Astrocyte (in vitro differentiated cells and primary cell): ENCODE measurements around the gene SMCO3.

ENCODE experiments used
- EZH2 ChIP-seq: IDR thresholded peaks from 2 replicates; pipeline ENCODE4 v1.6.1; 2012; ENCODE audit warnings: mild to moderate bottlenecking, low read length, inconsistent platforms; ENCODE audit not compliant: insufficient read depth
- TF ChIP-seq, protein P1 (sequence below): IDR thresholded peaks from 2 replicates; pipeline ENCODE4 v1.5.1; 2011; ENCODE audit warnings: low read depth, mild to moderate bottlenecking, inconsistent platforms, low read length, moderate library complexity; ENCODE audit not compliant: insufficient read depth

DNA sequence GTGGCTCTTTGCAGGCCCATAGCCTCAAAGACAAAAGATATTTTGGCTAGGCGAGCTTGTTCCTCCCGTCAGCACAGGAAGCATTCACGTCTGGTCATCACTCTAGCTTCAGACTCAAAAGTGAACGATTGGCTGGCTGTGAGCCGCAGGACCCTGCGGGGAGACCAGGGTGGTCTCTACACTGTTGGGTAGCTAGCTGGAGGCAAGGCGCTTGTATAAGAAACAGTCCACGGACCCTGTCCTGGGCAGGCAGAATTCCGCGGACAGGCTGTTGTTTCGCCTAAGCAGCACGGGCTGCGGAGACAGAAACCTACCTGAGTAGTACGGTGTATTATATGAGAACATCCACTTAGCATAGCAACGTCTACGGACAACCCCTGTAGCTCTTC is 40.3 kb downstream of the SMCO3 start:
- TF ChIP-seq, protein P1, sequence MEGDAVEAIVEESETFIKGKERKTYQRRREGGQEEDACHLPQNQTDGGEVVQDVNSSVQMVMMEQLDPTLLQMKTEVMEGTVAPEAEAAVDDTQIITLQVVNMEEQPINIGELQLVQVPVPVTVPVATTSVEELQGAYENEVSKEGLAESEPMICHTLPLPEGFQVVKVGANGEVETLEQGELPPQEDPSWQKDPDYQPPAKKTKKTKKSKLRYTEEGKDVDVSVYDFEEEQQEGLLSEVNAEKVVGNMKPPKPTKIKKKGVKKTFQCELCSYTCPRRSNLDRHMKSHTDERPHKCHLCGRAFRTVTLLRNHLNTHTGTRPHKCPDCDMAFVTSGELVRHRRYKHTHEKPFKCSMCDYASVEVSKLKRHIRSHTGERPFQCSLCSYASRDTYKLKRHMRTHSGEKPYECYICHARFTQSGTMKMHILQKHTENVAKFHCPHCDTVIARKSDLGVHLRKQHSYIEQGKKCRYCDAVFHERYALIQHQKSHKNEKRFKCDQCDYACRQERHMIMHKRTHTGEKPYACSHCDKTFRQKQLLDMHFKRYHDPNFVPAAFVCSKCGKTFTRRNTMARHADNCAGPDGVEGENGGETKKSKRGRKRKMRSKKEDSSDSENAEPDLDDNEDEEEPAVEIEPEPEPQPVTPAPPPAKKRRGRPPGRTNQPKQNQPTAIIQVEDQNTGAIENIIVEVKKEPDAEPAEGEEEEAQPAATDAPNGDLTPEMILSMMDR = no peak
- no peak for TF ChIP-seq EZH2
